Heart right ventricle (tissue), 16 donors: Measurements from ENCODE around the gene MCF2L2. TPM values are rescaled to one million over a fixed set of nuclear protein-coding genes. Genes with fewer than 3 reads are reported as not detected.
"Not testable (repeated sequence)": the region's sequence is repeated elsewhere in the genome, so short reads cannot be mapped to it uniquely, and the experiment has no call there.

Experiments used
- ATAC-seq, 8 donors: fragments of 200-7000 bp; cut with Tn5 transposase; one replicate each; pipeline ENCODE4 v1.9.1; 2020; ENCODE audit warnings: mild to moderate bottlenecking in 8 of 8, moderate library complexity in 8 of 8, moderate number of reproducible peaks in 1 of 8
- DNase-seq, 2 donors: peaks; one replicate each; pipeline ENCODE4 v3.0.0-alpha.2; 2020
- H3K27ac ChIP-seq, 10 donors: fragments of 200-600 bp; sonication (generic) in 2 of 10; one replicate each; pipeline versions ENCODE4 v1.5.0 to v1.8.0; 2020 to 2022; ENCODE audit warnings: mild to moderate bottlenecking in 3 of 10
- H3K27me3 ChIP-seq, 7 donors: fragments of 200-600 bp; one replicate each; pipeline ENCODE4 v1.8.0; 2021 to 2022; ENCODE audit warnings: mild to moderate bottlenecking in 2 of 7
- H3K36me3 ChIP-seq, 9 donors: fragments of 200-600 bp; sonication (generic) in 1 of 9; one replicate each; pipeline versions ENCODE4 v1.5.0 to v1.8.0; 2020 to 2022; ENCODE audit warnings: mild to moderate bottlenecking in 2 of 9
- H3K4me1 ChIP-seq, 9 donors: fragments of 200-600 bp; sonication (generic) in 1 of 9; one replicate each; pipeline versions ENCODE4 v1.5.0 to v1.8.0; 2020 to 2022; ENCODE audit warnings: mild to moderate bottlenecking in 4 of 9
- H3K4me3 ChIP-seq, 10 donors: fragments of 200-600 bp; sonication (generic) in 2 of 10; one replicate each; pipeline versions ENCODE4 v1.5.0 to v1.8.0; 2020 to 2022; ENCODE audit warnings: mild to moderate bottlenecking in 7 of 10, moderate library complexity in 2 of 10
- H3K9me3 ChIP-seq, 11 donors: fragments of 200-600 bp in 10 of 11; sonication (generic) in 2 of 11; one replicate each; pipeline versions ENCODE4 v1.5.0 to v1.8.0; 2013 to 2022; ENCODE audit warnings: mild to moderate bottlenecking in 2 of 11, control low read depth in 1 of 11, moderate library complexity in 1 of 11
- CTCF ChIP-seq, 9 donors: fragments of 200-600 bp; sonication (generic) in 2 of 9; IDR thresholded peaks; one replicate each; pipeline versions ENCODE4 v1.5.0 to v1.8.0; 2021 to 2022; ENCODE audit warnings: antibody characterized with exemption in 9 of 9, mild to moderate bottlenecking in 5 of 9, moderate library complexity in 1 of 9
- WGBS, 2 donors: extraction: QIAGEN DNeasy Blood & Tissue Kit; methylation state at CpG; one replicate each; pipeline ENCODE4 v1.1.7; 2013; ENCODE audit warnings: inconsistent platforms in 1 of 2; 5-methylcytosine and 5-hydroxymethylcytosine counted together
- intact Hi-C, 10 donors: fragments of 100-400 bp; cut with DNase I; formaldehyde crosslinking; loops; one replicate each; pipeline versions ENCODE4 v1.11.1 to v1.14.2; 2022
- long read RNA-seq, 3 donors: library from polyadenylated mRNA; unstranded; transcript quantifications; one replicate each; pipeline ENCODE4 v2.0.0, GENCODE V29; 2020 to 2021
- polyA plus RNA-seq, 2 donors: library from polyadenylated mRNA; stranded (reverse); fragments of 200-250 nt; gene quantifications; one replicate each; pipeline ENCODE4 v1.2.3, GENCODE V29; 2013
- total RNA-seq, 10 donors: library from RNA; stranded (reverse); fragmentation: NEBNext Ultra II Directional in 3 of 10; extraction: Animal tissue kit (Norgen Biotek cat#: 25700) in 3 of 10; gene quantifications; one replicate each; pipeline versions ENCODE4 v1.2.1 to v1.2.4, GENCODE V29; 2021 to 2023
- donor health status: Arrhythmogenic right ventricular cardiomyopathy.
- donor health status: ischemic (EF 13 %, LVEDD 7.1; RV severe dilation, severe dysfunction).
- donor health status: healthy with polysubstance abuse.
- donor health status: DM: no; HTN: yes; CAD: no.
- donor health status: DM: no; HTN: no; CAD: no.
- donor health status: ischemic (EF 25% LVEDD 6.9; RV normal size, moderate dysfunction).
- donor health status: ischemic (EF 25% LVEDD 5.7; RV mildly dilated, moderate dysfunction).
- donor health status: healthy.
- donor health status: DM: yes; HTN: yes; CAD: no.
- donor health status: Ischemic cardiomyopathy.
- donor health status: ischemic (EF 35%, LVEDD 5.7; RV mildly dilated, moderate dysfunction).
- donor health status: nonischemic (EF 11% LVEDD 7.7; RV severe dilation, severe dysfunction).
- donor health status: DM: yes; HTN: yes; CAD: no.
- donor health status: PGD.
- donor health status: ischemic (EF 29% LVEDD 5.4; RV normal size, mild dysfunction).
- donor health status: nonischemic (EF 23%, LVEDD 6.1; RV moderate dilation, normal function).

Gene MCF2L2
- total RNA-seq (1 to 10 TPM in 2 of 10 donors, under 1 TPM in 7, not detected in 1; 0.14 to 1.5 (median 0.49) TPM), polyA plus RNA-seq (under 1 TPM; 0.09 to 0.37 TPM)
- long read RNA-seq, donor 1 = 0 reads
- long read RNA-seq, donor 2 = 0 reads
- long read RNA-seq, donor 3, partial matches to known transcripts = 0 of 1 reads
- long read RNA-seq, donor 3, other reads (novel, unspliced or antisense) = 1 of 1 reads

- DNase-seq (peak; percentile 14 to 36), ATAC-seq (peak; percentile 63 to 81 (median 69))
- no peak for TF ChIP-seq CTCF (IDR thresholded peaks at IDR 0.05)
- Histone ChIP-seq H3K9me3 (no peaks in the 10 kb centered on the region), H3K27ac (peak within 1 kb of the TSS in 1 of 10 donors; percentile 44), H3K36me3 (no peaks in the 10 kb centered on the region), H3K27me3 (peaks cover 0 to 53% (median 20%) of the 10 kb centered on the region in 7 donors), H3K4me3 (peak within 1 kb of the TSS; percentile 35 to 83 (median 70)), H3K4me1 (peaks cover 0 to 21% (median 17%) of the 10 kb centered on the region in 9 donors)
- WGBS, 2 donors = 1% methylated on average over 64 to 65 of the region's 68 CpGs
- intact Hi-C loops = no loop called here
Observed at GRCh38 chr3:183428447-183429211, at the start of gene MCF2L2. MCF2L2 (minus strand) TSS chr3:183428619; CDS start chr3:183427977, 642 bp downstream.

GRCh38 chr3:183477801-183478456, 49.5 kb upstream of the MCF2L2 start:
- H3K4me3 ChIP-seq = no peak overlapping the region
- ATAC-seq (peak in 1 of 8 donors; percentile 12), DNase-seq (no peak)
- no peak for TF ChIP-seq CTCF (IDR thresholded peaks at IDR 0.05)
- no peaks in the 10 kb centered on the region for H3K36me3 ChIP-seq
- H3K4me1 ChIP-seq = peaks cover 0 to 33% (median 9%) of the 10 kb centered on the region in 9 donors
- no peaks in the 10 kb centered on the region for H3K27me3 ChIP-seq
- H3K27ac ChIP-seq = no peak overlapping the region
- 68 to 69% methylated on average over 8 of the region's 8 CpGs for WGBS, 2 donors
- H3K9me3 ChIP-seq = no peaks in the 10 kb centered on the region
- intact Hi-C loops = loop anchor here in 3 of 10 donors (10.0 kb wide), 1 partner anchor 77 kb away; the partner anchor contains the start of gene KLHL6 (in 3 of the 3)

- WGBS, 2 donors = 97 to 98% methylated on average over 1 of the region's 1 CpG
- not testable (repeated sequence) for ATAC-seq
Observed at GRCh38 chr3:183475764-183476162, 47.3 kb upstream of the MCF2L2 start.

GRCh38 chr3:183475016-183475763, 46.8 kb upstream of the MCF2L2 start:
- peaks cover 0 to 29% (median 6%) of the 10 kb centered on the region in 9 donors for H3K4me1 ChIP-seq
- no peak for TF ChIP-seq CTCF (IDR thresholded peaks at IDR 0.05)
- H3K4me3 ChIP-seq = no peak overlapping the region
- ATAC-seq (peak in 3 of 8 donors; percentile 35 to 69 (median 43)), DNase-seq (no peak)
- no peaks in the 10 kb centered on the region for H3K27me3 ChIP-seq
- intact Hi-C loops = loop anchor here in 3 of 10 donors (10.0 kb wide), 1 partner anchor 80 kb away; the partner anchor contains the start of gene KLHL6 (in 3 of the 3)
- no peaks in the 10 kb centered on the region for H3K9me3 ChIP-seq
- H3K36me3 ChIP-seq = no peaks in the 10 kb centered on the region
- peak overlapping the region in 1 of 10 donors; percentile 65 for H3K27ac ChIP-seq
- 43 to 57% methylated on average over 3 of the region's 3 CpGs for WGBS, 2 donors

More at GRCh38 chr3:183475764-183476162, 47.3 kb upstream of the MCF2L2 start:
- H3K4me3 ChIP-seq, H3K27ac ChIP-seq, DNase-seq, H3K27me3 ChIP-seq, H3K9me3 ChIP-seq, H3K36me3 ChIP-seq: not testable (repeated sequence)
- H3K4me1 ChIP-seq = peaks cover 0 to 33% (median 6%) of the 10 kb centered on the region in 9 donors
- intact Hi-C loops = loop anchor here in 3 of 10 donors (10.0 kb wide), 1 partner anchor 79 kb away; the partner anchor contains the start of gene KLHL6 (in 3 of the 3)
